NCI-H460 (cell line): ENCODE measurements around the gene FRMD4B. TPM values are rescaled to one million over a fixed set of nuclear protein-coding genes. Genes with fewer than 3 reads are reported as not detected.

Source experiments
- DNase-seq: peaks from one replicate; pipeline ENCODE4 v3.0.0-alpha.2; 2016; ENCODE audit warnings: low read depth; ENCODE audit errors: extremely low read depth
- total RNA-seq: library from RNA; depleted of rRNA; stranded (reverse); fragments of >200 nt; shearing (Covaris generic); gene quantifications from 2 replicates; pipeline ENCODE4 v1.2.3, GENCODE V29; 2014

The FRMD4B gene
- total RNA-seq, 1 experiment from 2014 or later = 21.1 TPM

DNA sequence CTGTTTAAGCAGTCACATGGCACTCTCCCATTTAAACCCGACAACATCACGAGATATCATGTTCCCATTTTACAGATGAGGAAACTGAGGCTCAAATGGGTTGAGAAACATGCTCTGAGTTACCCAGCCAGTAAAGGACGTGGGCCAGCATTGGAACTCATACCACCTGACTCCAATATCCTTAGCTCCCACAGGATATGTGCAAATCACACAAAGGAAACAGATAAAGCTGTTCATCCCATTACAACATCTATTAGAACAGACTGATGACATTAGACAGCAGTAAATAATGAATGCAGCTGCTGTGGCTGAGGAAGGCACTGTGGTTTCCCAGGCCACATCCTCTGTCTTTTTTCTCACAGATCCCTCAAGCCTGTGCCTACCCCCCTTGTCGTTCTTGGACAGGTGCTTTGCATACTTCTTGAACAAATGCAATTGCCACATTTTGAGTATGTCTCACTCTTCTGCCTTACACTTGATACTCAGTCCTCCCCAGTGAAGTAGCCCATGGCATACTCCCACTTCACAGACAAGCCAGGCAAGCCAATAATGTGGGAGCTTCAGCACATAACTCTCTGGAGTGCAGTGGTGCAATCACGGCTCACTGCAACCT, 17.7 kb downstream of the FRMD4B start:
- no peak for DNase-seq

DNA sequence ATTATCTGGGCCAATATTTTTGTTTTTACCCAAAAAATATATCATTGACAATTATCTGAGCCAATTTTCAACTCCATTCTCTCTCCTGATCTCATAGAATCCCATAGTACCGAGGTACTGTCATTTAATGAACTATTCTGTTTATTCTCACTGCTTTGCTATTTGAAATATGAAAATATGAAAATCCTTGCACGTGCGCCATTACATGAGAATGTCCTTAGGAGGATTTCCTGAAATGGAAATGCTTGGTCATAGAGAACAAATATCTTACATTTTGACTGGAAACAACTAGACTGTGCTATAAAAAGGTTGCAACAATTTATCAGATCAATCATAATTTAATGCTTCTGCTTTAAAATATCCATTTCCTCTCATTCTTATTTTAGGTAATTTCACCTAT, 18.3 kb downstream of the FRMD4B start:
- DNase-seq = no peak

DNA sequence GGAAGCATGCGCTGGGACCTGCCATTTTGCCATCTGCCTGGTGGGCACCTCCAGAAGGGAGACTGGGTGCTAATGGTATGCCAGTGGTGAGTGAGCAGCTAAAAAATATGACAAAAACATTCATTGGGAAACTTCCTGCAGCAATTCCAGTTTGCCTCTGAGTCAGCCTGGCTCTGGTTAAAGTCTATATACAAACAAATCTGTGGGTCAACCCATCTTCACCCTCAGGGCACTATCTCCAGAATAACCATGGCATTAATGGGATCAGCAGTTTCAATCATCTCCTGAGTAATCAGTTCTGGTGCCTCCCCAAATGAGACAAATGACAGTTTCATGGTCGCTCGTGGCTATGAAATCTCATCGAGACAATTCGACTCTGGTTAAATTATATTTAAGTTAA, 21.5 kb downstream of the FRMD4B start:
- DNase-seq = no peak

DNA sequence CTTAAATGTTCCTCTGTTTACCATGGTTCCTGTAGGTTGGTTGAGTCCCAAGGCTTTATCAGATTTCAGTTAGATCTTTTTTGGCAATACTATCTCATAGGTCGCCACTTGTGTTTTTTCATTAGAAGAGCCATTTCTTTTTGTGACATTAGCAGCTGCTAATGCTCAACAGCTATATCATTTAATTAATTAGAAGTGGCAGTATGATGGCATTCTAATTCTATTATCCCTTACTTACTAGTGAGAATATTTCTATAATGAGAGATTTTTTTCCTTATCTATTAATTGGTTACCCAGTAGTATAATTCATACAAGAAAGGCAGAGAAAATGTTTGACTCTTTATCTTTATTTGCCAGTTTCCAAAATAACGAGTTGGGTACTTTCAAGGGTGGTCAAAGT, 25.2 kb downstream of the FRMD4B start:
- DNase-seq = no peak

DNA sequence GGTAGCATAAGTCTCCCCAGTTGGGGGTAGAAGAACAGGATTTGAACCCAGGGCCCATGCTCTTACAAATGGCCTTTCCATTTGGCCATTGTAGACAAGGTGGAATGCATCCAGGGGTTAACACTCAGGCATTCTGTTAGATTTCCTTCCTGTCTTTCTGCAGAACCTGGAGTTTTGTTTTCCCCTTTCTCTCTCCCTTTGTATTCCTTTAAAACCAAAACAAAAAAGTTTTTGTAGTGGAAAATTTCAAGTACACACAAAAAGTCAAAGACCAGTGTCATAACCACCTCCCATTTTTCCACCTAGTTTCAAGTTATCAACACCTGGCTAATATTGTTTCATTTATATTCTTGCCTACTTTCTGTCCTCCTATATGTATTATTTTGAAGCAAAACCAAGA, 26.0 kb downstream of the FRMD4B start:
- DNase-seq = no peak

DNA sequence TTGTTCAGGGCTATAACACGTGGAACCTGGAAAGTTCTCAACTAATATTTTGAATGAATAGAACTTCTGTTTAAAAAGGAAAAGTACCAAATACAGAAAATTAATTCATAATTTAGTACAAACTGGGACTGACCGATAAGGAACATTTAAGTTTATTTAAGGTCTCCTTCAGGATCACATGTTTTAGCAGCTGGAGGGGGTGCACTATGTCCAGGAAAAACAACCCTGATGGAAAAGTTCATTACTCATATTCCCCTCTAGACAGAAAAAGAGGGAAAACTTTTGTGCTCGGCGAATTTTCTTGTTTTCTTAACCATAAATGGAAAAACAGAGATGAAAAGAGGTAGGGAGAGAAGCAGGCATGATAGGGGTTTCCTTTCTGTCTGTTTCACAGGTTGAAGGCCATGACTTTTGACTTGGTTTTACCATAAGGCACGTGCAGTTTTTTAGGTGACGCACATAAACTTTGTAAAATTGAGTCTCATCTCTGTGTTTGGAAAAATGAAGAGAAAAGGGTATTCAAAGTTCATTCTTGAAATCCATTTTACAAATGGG, 26.5 kb downstream of the FRMD4B start:
- no peak for DNase-seq

DNA sequence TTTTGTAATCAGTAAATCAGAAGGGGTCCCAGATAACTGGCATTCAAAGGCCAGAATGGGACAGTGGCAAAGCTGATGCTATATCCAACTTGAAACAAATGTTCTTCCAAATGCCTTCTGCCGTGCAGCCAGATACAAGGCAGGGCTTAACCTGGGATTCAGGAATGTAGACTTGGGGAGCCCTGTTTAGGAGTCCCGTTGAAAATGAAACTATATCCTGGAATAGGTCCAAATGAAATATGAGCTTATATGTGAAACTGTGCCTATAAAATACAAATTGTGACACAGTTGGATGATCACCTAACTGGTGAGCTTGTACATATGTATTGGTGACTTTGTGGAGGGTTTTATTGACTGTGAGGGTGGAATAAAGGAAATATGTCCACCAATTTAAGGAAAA, 28.7 kb downstream of the FRMD4B start:
- no peak for DNase-seq

DNA sequence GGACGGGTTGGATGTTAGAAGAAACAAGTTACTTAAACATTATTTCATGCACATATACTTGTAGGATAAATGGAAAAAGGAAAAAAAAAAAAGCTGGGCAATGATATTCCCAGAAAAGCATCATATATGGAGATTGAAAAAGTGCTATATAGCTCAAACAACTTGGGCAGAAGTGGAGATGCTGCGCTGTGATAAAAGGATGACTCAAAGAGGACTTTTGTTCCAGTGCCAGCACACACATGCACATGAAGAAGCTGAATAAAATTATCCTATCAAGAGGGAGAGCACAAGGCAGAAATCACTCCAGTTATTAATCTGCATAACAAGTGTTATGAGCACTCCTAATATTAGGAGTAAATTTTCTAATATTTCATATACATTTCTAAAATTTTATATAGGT, 30.9 kb downstream of the FRMD4B start:
- no peak for DNase-seq

DNA sequence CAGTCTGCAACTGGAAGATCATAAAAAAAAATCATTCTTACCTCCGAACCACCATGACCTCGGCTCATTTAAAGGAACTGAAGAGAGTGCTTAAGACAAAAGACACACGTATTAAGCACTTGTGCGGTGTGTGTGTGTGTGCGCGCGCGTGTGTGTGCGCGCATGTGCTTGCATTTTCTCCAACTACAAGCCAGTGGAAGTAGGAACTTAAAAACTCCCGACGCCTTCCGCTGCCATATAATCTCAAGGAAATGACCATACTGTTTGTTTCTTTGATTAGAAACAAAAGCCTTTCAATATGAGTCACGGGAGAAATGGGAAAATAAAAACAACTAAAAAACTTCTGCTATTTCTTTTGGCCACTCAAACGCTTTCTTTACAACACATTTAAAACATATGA, 32.4 kb downstream of the FRMD4B start:
- DNase-seq = no peak

DNA sequence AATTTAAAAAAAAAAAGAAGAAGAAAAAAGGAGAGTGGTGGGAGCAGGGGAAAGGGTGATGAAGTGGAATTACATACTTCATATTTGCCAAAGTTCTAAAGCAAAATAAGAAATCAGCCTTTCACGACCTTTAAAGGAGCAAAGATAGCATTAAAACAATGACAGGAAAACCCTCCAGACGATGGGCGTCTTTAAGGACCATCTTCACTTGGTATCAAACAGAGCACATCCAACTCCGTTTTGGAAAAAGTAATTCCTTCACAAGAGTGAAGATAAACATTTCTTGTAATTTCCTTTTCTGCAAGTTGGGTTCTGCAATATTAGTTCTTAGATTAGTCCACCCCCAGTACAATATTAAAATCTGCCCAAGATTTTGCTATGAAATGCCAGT, 32.8 kb downstream of the FRMD4B start:
- DNase-seq = no peak

DNA sequence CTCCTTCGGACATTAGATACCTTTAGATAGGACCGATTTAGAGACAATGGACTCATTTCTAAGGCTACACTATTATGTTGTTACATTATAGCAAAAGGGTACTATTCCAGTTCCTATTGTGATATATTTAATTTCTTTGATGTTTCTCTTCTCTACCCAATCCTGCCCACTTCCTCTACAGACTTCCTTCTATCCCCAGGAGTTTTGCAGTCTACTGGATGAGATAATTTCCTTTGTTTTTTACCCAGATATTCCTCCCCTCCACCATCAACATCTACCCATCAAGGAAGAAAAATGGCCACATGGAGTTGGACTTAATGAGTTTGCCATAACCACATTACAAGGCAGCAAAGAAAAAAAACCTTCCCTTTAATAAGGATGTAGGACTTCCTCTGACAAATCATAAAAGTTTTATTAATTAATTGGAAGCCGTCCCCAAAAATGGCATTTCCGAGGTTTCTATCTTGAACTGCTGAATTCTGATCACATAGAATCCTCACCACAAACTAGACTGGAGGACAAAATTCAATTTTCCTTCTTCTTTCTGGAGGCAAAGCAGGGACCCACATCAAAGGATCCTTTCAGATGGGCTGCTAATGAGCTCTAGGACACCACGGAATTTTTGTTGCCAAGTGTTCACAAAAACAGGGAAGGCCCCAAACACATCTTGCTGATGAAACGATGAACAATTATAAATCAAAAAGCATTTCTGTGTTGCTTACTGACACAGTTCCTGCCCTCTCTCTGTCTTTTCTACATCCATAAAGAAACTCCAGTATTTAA, 33.4 kb downstream of the FRMD4B start:
- no peak for DNase-seq

DNA sequence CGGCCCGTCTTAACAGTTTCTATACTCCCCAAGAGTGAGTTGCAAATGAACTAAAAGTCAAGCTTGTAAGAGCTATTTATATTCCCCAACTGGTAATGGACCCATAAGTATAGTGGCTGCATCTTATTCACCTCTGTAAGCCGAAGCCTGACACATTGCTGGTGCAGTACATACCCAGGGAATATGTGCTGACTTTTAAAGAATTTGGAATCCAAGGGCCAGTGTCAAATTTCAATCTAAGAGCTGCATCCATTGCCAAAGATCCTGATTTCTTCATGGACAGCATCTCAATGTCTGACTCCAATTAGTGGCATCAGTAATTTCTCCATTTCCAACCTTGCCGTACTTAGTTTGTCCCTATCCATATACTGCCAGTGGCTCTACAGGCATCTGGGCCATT, 42.0 kb downstream of the FRMD4B start:
- no peak for DNase-seq

DNA sequence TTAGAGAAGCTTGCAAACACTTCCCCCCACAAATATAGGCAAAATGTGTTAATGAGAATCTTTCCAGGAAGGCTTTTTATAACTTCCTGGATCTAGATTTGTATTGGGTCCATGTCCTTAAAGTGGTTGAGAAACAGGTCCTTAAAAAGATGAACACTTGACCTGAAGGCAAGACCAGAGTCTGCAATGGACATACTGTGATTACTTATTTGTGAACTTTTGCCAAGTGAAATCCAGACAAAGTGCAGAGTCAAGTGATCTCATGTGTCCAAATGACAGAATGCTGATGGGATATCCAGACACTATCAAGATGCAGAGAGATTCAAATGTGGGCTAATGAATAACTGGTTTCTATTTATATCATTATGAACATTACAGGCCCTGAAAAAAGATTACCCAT, 43.8 kb downstream of the FRMD4B start:
- no peak for DNase-seq

DNA sequence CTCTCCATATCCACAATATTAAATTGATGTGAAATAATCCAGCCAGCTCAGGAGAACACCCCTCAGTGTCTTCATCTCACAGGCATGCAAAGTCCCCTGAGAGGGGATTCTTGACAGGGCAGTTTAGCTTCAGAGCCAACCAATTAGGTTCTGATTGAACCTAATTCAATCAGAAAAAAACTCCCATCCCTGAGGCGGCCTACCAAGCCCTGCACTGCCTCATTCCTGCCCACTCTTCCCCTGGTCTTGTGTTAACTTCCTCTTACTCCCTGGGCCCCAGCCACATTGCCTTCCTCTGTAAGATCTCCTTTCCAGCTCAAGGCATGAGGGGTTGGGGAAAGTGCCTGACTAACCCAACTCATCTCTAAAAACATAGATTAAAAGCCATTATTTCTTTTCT, 46.1 kb downstream of the FRMD4B start:
- DNase-seq = no peak

DNA sequence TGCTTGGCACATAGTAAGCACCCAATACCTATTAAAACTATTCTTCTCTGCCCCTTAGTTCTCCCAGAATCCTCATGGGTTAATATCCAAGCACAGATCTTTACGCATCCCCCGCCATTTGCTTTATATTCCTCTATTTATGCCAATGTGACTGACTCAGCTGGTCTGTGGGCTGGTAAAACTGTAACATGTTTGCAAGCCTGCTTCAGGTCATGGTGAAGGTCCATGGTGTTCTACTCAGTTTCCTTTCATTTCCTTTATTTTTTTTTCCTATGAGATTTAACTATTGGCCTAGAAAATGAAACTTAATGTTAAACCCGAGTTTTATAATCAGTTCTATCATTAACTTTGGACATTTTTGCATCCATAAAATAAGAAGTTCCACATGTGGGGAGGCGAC, 47.0 kb downstream of the FRMD4B start:
- DNase-seq = no peak

DNA sequence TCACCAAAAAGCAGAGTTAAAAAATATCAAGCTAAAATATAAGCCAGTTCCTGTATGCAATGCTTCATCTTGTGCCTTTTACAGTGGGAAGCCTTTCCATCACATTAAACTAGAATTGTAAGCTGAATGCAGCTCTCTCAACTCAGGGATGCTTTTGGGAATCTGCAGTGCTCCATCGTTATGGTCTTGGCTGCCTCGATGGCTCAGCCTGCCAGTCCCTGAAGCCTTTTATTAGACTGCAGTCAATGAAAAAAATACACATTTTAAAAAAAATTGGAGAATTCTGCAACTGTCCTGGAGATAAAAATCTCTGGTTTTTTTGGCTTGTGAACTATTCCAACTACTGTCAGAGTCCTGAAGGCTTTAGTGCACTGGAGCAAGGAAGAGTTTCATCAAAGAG, 53.0 kb downstream of the FRMD4B start:
- DNase-seq = no peak

DNA sequence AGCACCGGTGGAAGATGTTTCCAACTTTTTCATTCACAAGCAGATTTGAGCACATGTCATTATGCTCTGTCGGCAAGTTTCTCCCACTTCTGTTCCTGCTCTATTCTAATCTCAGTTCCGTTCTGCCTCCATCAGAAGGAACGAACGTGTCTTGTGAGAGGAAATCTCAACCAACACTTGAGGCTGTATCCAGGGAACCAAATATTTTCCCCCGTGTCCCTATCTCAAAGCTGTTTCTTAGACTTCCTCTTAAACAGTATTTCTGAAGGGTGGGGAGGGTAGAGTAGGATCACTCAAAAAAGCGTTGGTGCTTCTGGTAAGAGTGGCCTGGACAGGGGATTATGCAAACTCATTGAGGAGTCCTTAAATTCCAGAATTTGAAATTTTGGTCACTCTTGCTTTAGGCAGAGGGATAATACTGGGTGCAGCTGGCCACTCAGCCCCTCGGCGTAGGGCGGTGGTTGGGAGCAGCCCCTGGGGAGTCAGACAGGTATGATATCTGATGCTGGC, 54.9 kb downstream of the FRMD4B start:
- DNase-seq = no peak

DNA sequence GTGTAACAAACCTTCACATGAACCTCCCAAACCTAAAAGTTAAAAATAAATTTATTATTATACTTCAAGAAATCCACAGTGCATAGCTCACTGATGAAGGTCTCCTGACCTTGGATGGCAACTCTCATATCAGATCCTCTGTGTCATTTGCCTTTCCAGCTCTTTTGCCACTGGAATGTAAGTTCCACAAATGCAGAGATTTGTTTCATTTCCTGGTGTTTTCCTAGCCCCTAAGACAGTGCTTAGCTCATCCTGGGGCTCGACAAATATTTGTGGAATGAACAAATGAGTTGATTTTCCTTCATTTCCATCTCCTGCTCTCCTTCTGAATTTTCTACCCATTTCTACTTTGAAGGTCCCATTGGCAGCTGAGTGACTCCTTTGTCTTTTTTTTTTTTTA, 56.0 kb downstream of the FRMD4B start:
- no peak for DNase-seq

DNA sequence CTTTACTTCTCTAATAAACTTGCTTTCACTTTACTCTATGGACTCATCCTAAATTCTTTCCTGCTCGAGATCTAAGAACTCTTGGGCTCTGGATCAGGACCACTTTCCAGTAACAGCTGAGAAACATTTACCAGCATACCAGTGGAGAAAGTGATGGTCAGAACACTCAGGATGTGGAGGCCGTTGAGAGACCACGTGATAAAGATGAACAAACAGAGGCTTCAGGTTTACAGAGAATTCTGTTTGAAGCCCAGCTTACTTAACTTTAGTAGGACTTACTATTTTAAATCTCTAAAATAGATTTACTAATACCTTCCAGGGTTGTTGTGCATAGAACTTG, 57.0 kb downstream of the FRMD4B start:
- no peak for DNase-seq

DNA sequence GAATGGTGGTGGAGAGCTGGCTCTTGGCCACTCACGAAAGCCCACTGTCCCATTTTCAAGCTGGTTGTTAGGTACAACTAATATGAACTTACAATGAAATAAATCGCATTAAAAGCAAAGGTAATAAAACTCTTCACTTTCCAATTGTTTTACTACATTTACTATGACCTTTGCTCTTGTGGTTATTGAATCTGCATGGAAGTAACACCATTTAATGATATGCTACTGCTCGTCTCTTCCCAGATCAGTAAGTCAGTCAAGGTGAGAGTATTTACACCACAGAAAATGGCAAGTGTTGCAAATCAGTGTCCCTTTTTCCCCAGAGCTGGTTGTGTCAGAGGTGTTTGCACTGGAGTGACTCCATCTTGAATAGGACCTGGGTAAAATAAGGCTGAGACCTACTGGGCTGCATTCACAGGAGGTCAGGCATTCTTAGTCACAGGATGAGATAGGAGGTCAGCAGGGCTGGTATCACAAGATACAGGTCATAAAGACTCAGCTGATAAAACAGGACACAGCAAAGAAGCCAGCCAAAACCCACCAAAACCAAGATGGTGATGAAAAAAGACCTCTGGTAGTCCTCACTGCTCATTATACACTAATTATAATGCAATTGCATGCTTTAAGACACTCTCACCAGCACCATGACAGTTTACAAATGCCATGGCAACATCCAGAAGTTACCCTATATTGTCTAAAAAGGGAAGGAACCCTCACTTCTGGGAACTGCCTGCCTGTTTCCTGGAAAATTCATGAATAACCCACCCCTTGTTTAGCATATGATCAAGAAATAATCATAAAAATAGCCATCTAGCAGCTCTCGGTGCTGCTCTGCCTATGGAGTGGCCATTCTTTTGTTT, 57.6 kb downstream of the FRMD4B start:
- DNase-seq = no peak

DNA sequence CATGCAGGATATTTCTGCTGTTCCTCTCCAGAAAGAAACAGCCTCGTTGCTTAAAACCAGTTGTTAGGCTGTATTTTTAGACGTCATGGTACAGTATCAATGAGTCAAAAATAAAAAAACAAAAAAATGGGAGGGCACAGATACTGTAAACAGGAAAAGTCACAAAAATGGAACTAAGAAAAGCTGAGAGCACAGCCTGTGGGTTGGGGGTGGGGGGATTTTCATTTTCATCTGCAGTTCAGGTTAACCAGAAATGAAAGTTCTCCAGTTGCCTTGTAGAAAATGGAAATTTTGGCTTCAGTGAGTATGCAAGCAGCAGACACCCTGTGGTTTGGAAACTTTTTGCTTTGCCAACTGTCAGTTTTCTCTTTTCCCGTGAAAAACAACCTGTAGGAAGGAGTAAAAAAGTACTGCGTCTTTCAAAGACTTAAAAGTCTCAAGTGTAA, 59.0 kb downstream of the FRMD4B start:
- no peak for DNase-seq
